ENCODE measurements around the gene DHRSX. TPM values are rescaled to one million over a fixed set of nuclear protein-coding genes. Genes with fewer than 3 reads are reported as not detected.

Gene DHRSX
- total and polyA plus RNA-seq, 2 of the 8 experiments (the other 6 are each of a cell fraction or from before 2014, with no cell fraction given) = 35.1 to 43.4 TPM

DNA sequence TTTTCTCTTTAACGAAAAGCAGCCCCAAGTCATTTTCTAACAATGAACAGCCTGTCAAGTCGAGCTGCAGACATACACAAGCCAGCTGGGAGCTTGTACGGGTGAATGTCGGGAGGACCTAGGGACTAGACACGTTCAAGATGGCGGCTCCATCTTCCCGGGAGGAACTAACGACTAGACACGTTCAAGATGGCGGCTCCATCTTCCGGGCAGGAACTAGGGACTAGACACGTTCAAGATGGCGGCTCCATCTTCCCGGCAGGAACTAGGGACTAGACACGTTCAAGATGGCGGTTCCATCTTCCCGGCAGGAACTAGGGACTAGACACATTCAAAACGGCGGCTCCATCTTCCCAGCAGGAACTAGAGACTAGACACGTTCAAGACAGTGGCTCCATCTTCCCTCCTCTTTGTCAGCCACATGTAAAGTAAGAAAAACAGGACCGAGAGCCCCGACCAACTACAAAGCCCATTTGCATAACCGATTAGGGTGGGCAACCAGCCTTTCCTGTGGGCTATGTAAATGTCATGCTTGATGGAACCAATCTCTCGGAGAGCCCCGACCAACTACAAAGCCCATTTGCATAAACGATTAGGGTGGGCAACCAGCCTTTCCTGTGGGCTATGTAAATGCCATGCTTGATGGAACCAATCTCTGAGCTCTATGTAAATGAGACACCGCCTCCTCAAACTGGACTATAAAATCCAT lies 175.5 kb downstream of the DHRSX start:
- no peaks in the 10 kb centered on the region for H3K36me3 ChIP-seq (ENCODE audit: control insufficient read depth in 2 of 4, insufficient read depth in 4 of 4, low read length in 3 of 4)
- no peaks in the 10 kb centered on the region for H3K9me3 ChIP-seq (ENCODE audit: insufficient read depth in 2 of 2, low read depth in 1 of 2, low read length in 1 of 2)
- DNase-seq (ENCODE audit: low read depth in 1 of 2, low spot score in 2 of 2) = no peak
- no peaks in the 10 kb centered on the region for H3K79me1 ChIP-seq (ENCODE audit: low read depth, low read length)
- H4K91ac ChIP-seq (replicated peaks; ENCODE audit: insufficient read length, low read length) = no peak overlapping the region
- H3K23ac ChIP-seq (ENCODE audit: insufficient read length) = no peak overlapping the region
- no peak overlapping the region for H2BK120ac ChIP-seq (replicated peaks; ENCODE audit: low read depth, low read length)
- H2AK5ac ChIP-seq (ENCODE audit: low read depth, low read length) = no peak overlapping the region
- H3K27ac ChIP-seq (ENCODE audit: low read depth, low read length) = no peak overlapping the region
- H3K56ac ChIP-seq (replicated peaks; ENCODE audit: insufficient read length, low read depth, low read length) = no peak overlapping the region
- no peak overlapping the region for H2BK5ac ChIP-seq (ENCODE audit: low read depth, low read length)
- H3K18ac ChIP-seq (ENCODE audit: extremely low read depth, low read length) = no peak overlapping the region
- H4K20me1 ChIP-seq (replicated peaks in 1 of 2; ENCODE audit: control insufficient read depth in 1 of 2, insufficient read depth in 2 of 2, low read length in 2 of 2) = no peaks in the 10 kb centered on the region
- no peak overlapping the region for H3K4ac ChIP-seq (replicated peaks; ENCODE audit: insufficient read length, low read depth, low read length)
- no peak overlapping the region for H4K5ac ChIP-seq (ENCODE audit: insufficient read length, low read depth, low read length)
- TF ChIP-seq YY1 (IDR thresholded peaks at IDR 0.05; ENCODE audit: low read depth, low read length) = peak; percentile 91
- TF ChIP-seq CEBPB (IDR thresholded peaks at IDR 0.05; ENCODE audit: low read depth, low read length) = no peak
- no peak for TF ChIP-seq BRCA1 (IDR thresholded peaks at IDR 0.05; ENCODE audit: low read depth, low read length)
- TF ChIP-seq TCF12 (IDR thresholded peaks at IDR 0.05; ENCODE audit: low read depth, low read length) = no peak
- no peak overlapping the region for H3K14ac ChIP-seq (ENCODE audit: insufficient read length)
- no peaks in the 10 kb centered on the region for H3K27me3 ChIP-seq (replicated peaks in 1 of 4; ENCODE audit: control insufficient read depth in 3 of 4, extremely low read depth in 1 of 4, insufficient read depth in 3 of 4, low read length in 3 of 4)
- H3K79me2 ChIP-seq (ENCODE audit: control insufficient read depth in 1 of 2, insufficient read depth in 2 of 2, low read length in 2 of 2) = no peaks in the 10 kb centered on the region
- FAIRE-seq = no peak
- CTCF ChIA-PET (ENCODE audit: partially characterized antibody) = no interaction called here
- H3K4me3 ChIP-seq (ENCODE audit: extremely low read depth in 1 of 4, insufficient read depth in 2 of 4, low read depth in 3 of 4, low read length in 4 of 4) = no peak overlapping the region
- POLR2A ChIA-PET (ENCODE audit: partially characterized antibody) = no interaction called here
- no peaks in the 10 kb centered on the region for H3K4me1 ChIP-seq (replicated peaks in 1 of 4; ENCODE audit: control insufficient read depth in 3 of 4, insufficient read depth in 4 of 4, low read length in 3 of 4)
- H3K23me2 ChIP-seq (ENCODE audit: low read depth, low read length) = no peaks in the 10 kb centered on the region
- 96% methylated on average over 27 of the region's 27 CpGs; no CpG with 5 or more reads in 1 of the 2 experiments for WGBS, 2 experiments (ENCODE audit: extremely low coverage in 1 of 2, insufficient coverage in 1 of 2, insufficient read length in 1 of 2, insufficient replicate concordance in 2 of 2, low coverage in 1 of 2, low lambda C conversion rate in 2 of 2, missing lambda C conversion rate in 1 of 2)
- no peak overlapping the region for H3K4me2 ChIP-seq (ENCODE audit: insufficient read depth in 1 of 2, low read depth in 2 of 2, low read length in 2 of 2)
- H3K9ac ChIP-seq (replicated peaks in 1 of 4; ENCODE audit: extremely low read depth in 1 of 4, low read depth in 3 of 4, low read length in 3 of 4) = no peak overlapping the region
- no peak overlapping the region for H2BK15ac ChIP-seq (ENCODE audit: low read length)
- no peak overlapping the region for H2AFZ ChIP-seq (ENCODE audit: low read length)
- H2BK20ac ChIP-seq (ENCODE audit: low read length) = no peak overlapping the region
- no peak overlapping the region; the same call in 1 of the 2 replicates for H4K8ac ChIP-seq (ENCODE audit: extremely low read depth, insufficient read depth, low read length)
- H2BK12ac ChIP-seq (ENCODE audit: low read depth, low read length) = no peak overlapping the region
